ENCODE results near the gene SPRYD4.

SPRYD4 gene

DNA sequence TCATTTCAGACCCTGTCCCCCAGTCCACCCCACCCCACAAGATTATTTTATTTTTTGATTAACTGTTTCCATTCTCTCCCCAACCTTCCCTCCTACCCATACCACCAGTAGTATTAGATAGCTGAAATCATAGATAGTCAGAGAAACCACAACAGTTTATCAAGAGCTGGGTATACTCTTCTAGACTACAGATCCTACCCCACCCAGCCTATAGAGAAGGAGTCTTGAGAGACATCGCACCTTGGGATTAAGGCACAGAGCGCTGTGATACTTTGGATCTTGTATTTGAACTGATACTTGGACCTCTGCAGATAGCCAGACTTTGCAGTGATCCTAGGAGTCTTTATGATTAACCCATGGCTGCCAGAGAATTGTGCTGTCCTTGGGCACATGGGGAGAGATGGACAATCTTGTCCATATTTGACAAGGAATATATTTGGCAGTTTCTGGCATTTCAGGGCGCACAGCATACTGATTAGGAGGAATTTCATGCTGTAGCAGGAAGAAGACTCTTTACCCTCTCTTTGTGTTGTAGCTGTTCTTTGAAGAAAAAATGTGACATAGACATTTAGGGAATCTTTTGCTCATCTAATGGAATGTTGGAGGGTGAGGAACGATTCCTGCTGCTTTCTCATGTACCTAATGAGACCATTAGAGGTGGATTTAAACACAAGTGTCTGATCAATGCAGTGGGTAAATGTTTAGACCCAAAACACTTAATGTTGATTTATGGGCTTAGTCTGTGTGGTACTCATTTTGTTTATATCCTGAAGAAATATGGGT lies 54.2 kb downstream of the SPRYD4 start:
- peak overlapping the region; percentile 54 for H3K4me3 ChIP-seq (ENCODE audit: low read length)
- TF ChIP-seq, protein P1, sequence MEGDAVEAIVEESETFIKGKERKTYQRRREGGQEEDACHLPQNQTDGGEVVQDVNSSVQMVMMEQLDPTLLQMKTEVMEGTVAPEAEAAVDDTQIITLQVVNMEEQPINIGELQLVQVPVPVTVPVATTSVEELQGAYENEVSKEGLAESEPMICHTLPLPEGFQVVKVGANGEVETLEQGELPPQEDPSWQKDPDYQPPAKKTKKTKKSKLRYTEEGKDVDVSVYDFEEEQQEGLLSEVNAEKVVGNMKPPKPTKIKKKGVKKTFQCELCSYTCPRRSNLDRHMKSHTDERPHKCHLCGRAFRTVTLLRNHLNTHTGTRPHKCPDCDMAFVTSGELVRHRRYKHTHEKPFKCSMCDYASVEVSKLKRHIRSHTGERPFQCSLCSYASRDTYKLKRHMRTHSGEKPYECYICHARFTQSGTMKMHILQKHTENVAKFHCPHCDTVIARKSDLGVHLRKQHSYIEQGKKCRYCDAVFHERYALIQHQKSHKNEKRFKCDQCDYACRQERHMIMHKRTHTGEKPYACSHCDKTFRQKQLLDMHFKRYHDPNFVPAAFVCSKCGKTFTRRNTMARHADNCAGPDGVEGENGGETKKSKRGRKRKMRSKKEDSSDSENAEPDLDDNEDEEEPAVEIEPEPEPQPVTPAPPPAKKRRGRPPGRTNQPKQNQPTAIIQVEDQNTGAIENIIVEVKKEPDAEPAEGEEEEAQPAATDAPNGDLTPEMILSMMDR (IDR thresholded peaks at IDR 0.05; ENCODE audit: insufficient read depth, low read depth, low read length, missing control alignments) = no peak
- peak; percentile 29 for DNase-seq (ENCODE audit: low read depth)

DNA sequence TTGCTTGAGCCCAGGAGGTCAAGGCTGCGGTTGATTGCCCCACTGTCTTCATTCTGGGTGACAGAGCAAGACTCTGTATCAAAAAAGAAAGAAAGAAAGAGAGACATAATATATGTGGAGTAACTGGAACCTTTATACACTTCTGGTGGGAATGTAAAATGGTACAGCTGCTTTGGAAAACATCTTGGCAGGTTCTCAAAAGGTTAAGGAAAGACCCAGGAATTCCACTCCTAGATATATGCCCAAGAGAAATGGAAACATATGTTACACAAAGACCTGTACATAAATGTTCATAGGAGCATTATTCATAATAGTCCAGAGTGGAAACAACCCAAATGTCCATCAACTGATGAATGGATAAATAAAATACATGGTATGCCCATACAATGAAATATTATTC lies 60.5 kb downstream of the SPRYD4 start:
- H3K4me3 ChIP-seq (ENCODE audit: low read length) = no peak overlapping the region
- no peak for DNase-seq (ENCODE audit: low read depth)
- TF ChIP-seq, protein P1 (IDR thresholded peaks at IDR 0.05; ENCODE audit: insufficient read depth, low read depth, low read length, missing control alignments) = no peak

Data from epithelial cell of esophagus (primary cell).